Measurements from ENCODE around the gene FMNL2. TPM values are rescaled to one million over a fixed set of nuclear protein-coding genes. Genes with fewer than 3 reads are reported as not detected.

The FMNL2 gene
- total and polyA plus RNA-seq, 2 experiments from 2014 or later, result 4.4 to 18.6 TPM

- Histone ChIP-seq H3K27ac (peak overlapping the region; percentile 24; the same call in 1 of the 2 replicates), H3K27me3 (replicated peaks; ENCODE audit: insufficient read depth) (no peaks in the 10 kb centered on the region), H3F3A (ENCODE audit: insufficient read depth) (peaks cover 20% of the 10 kb centered on the region; the same call in 1 of the 2 replicates), H3K4me1 (ENCODE audit: insufficient read depth) (peaks cover 19% of the 10 kb centered on the region), H3K36me3 (ENCODE audit: low read depth) (peaks cover 23% of the 10 kb centered on the region), H3K4me2 (ENCODE audit: unreplicated experiment) (peak overlapping the region; percentile 64), H3K79me2 (ENCODE audit: insufficient read depth) (peaks cover 100% of the 10 kb centered on the region), H3K4me3 (no peak overlapping the region), H4K20me1 (ENCODE audit: insufficient read depth) (0 out of 2 replicates have a peak, but pooled peaks cover 17% of the 10 kb centered on the region), H3K9me2 (ENCODE audit: insufficient read depth) (no peaks in the 10 kb centered on the region), H2AFZ (no peak overlapping the region), H3K9me3 (ENCODE audit: low read depth) (no peaks in the 10 kb centered on the region), H3K9ac (no peak overlapping the region)
- 100% methylated on average over 1 of the region's 1 CpG for WGBS, 2 experiments (ENCODE audit: low coverage in 1 of 2, low lambda C conversion rate in 2 of 2, missing lambda C conversion rate in 2 of 2)
- DNase-seq, result no peak
- in situ Hi-C loops (cut with MboI), result no loop called here
- no peak for TF ChIP-seq EZH2phosphoT487 (IDR thresholded peaks at IDR 0.05; ENCODE audit: insufficient read depth, low read depth)
- TF ChIP-seq EZH2 (IDR thresholded peaks at IDR 0.05; ENCODE audit: insufficient read depth, poor library complexity, severe bottlenecking), result no peak
Measured at GRCh38 chr2:152696476-152696875, 361.5 kb downstream of the FMNL2 start.

Small RNA genes lying within 50 kb of the gene (small RNA-seq; reads per million reads assigned to genes)
- not detected for gene AC012443.1 (ENCODE audit: low read depth, low replicate concordance)

Other genes with a start within 250 kb of the FMNL2 start
- gene CACNB4, start 236.1 kb upstream of the FMNL2 start, total RNA-seq (2014; rRNA removed; shearing (Covaris generic)), result 0.11 TPM in 1 of 2 replicates, not detected in the other
- 0.05 TPM in 1 of 2 replicates, not detected in the other for gene CACNB4, start 236.1 kb upstream of the FMNL2 start, polyA plus RNA-seq (2016; fragmentation: Nextera tagmentation; extraction: Ambion mirVana)
- gene STAM2, start 159.4 kb upstream of the FMNL2 start, total RNA-seq (2014; rRNA removed; shearing (Covaris generic)), result 29.6 and 42.6 TPM in 2 replicates
- 14.7 and 14.9 TPM in 2 replicates for gene STAM2, start 159.4 kb upstream of the FMNL2 start, polyA plus RNA-seq (2016; fragmentation: Nextera tagmentation; extraction: Ambion mirVana)